CD4-positive, alpha-beta T cell treated with Interleukin-15 for 1 hour (primary cell): Measurements from ENCODE around the gene NFIX.

Experiments
- DNase-seq: peaks from one replicate; pipeline ENCODE4 v3.0.0-alpha.2; 2020

The NFIX gene

DNA sequence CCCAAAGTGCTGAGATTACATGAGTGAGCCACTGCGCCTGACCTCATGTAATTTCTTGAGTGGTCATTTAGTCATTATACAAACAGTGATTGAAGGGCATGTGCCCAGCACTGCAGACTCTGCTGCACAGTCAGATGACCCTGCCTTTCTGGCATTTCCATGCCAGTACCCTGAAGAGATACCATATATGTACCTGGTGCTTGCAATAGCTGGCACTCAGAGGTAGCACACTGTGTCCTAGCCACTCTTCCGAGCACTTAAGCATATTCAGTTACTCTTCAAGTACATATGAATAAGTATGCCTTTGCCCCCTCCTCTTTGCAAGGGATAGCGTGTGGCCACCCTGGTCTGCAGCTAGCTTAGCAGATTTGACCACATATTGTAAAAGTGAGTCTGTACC lies 139.4 kb downstream of the NFIX start:
- no peak for DNase-seq

DNA sequence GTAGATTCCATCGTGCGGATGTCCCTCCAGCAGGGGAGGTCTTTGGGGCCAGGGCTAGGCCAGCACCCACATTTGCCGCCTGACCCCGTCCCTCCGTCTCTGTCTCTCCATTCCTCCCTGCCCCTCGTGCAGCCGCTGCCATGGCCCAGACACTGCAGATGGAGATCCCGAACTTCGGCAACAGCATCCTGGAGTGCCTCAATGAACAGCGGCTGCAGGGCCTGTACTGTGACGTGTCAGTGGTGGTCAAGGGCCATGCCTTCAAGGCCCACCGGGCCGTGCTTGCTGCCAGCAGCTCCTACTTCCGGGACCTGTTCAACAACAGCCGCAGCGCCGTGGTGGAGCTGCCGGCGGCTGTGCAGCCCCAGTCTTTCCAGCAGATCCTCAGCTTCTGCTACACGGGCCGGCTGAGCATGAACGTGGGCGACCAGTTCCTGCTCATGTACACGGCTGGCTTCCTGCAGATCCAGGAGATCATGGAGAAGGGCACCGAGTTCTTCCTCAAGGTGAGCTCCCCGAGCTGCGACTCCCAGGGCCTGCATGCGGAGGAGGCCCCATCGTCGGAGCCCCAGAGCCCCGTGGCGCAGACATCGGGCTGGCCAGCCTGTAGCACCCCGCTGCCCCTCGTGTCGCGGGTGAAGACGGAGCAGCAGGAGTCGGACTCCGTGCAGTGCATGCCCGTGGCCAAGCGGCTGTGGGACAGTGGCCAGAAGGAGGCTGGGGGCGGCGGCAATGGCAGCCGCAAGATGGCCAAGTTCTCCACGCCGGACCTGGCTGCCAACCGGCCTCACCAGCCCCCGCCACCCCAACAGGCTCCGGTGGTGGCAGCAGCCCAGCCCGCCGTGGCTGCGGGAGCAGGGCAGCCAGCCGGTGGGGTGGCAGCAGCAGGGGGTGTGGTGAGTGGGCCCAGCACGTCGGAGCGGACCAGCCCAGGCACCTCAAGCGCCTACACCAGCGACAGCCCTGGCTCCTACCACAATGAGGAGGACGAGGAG lies 140.1 kb downstream of the NFIX start:
- DNase-seq, result no peak

DNA sequence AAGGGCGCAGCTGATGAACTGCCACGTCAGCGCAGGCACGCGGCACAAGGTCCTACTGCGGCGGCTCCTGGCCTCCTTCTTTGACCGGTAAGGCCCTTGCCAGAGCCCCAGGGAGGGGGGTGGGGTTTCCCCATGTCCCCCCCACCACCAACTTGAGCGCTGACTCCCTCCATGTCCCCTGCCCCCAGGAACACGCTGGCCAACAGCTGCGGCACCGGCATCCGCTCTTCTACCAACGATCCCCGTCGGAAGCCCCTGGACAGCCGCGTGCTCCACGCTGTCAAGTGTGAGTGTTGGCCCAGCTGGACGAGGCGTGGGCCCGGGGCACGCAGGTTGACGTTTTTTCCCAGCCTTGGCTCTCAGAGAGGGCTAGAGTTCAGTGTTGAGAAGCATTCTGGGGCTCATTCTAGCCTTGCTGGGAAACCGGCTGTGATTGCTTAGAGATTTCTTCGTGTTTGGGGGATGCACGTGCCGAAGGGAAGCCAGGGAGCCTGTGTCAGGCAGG lies 142.1 kb downstream of the NFIX start:
- no peak for DNase-seq

DNA sequence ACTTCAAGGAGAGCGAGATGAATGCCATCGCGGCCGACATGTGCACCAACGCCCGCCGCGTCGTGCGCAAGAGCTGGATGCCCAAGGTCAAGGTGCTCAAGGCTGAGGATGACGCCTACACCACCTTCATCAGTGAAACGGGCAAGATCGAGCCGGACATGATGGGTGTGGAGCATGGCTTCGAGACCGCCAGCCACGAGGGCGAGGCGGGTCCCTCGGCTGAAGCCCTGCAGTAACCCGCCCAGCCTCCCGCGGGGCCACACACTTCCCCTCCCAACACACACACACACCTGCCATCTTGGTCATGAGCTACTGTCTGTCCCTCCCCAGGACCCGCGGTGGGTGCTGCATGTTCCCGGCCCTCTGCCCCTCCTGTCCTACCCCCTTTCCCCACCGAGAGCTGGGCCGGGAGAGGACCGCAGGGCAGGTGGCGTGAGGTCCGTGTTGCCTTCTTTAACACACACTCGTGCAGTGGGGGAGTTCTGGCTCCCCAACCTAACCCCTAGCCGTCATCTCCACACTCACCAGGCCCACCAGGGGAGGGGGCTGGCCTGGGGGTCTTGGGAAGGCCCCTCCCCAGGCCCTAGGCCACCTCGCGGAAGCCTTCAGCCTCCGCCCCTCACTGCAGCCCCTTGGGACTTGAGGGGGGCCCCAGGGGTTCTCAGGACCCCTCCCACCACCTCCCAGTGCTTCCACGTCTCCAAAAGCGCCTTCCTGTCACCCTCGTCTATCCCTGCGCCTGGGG lies 143.1 kb downstream of the NFIX start:
- no peak for DNase-seq

DNA sequence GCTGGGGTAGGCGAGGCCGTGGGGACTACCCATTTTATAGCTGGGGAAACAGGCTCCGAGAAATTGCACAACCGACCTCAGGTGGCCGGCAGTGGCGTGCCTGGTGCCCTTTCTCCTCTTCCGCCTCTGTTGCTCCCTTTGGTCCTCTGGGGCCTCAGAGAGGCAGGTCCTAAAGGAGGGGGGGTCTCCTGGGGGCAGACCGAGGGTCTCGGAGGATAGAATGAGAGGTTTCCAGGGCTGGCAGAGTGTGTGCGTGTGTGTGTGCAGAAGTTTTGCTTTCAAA lies 143.6 kb downstream of the NFIX start:
- DNase-seq, result no peak

DNA sequence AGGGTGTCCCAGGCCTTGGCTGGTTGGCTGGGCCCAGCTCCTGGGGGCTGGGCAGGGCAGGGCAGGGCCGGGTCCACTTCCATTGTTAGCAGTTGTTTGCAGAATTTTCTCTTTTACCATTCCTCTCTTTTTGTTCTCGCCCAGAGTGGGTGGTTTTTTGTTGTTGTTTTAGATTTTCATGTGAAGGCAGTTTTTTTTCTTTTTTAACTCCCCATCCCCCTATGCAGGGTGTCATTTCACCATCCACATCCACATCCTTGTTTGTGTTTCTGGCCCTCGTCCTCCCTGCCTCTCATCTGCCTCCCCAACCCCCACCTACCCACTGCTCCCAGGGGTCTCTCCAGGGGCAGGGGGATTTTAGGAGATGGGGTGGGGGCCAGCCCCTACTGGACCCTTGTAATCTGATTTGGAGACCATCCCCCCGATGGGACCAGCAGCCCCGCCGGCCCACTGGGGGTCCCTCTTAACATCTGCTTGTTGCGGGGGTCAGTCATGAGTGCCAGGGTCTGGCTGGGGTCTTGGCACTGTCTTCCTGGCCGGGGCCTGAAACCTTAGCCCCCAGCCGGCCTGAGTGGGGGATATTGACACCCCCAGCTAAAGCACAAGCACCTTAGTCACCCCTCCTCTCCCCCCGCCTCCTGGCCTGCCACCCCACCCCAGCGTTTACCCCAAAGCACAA lies 144.5 kb downstream of the NFIX start:
- DNase-seq, result no peak

DNA sequence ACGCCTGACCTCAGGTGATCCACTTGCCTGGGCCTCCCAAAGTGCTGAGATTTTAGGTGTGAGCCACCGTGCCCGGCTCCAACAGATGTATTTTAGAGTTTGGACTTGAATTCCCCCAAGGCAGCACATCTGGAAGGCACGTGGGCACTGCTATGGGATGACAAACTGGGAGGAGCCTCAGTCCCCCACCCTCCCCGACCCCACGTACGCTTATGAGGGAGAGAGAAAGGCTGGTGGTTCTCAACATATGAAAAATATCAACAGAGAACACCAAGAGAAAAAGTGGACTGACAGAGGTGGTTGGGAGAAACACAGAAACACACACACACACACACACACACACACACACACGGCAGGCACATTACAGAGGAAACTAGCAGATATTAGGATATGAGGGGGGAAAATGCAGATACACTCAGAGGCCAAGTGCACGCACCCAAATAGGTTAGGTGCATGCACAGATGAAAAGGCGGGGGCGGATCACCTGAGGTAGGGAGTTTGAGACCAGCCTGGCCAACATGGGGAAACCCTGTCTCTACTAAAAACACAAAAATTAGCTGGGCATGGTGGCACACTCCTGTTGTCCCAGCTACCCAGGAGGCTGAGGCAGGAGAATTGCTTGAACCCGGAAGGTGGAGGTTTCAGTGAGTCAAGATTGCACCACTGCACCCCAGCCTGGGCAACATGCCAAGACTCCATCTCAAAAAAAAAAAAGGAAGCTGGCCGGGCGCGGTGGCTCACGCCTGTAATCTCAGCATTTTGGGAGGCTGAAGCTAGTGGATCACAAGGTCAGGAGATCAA lies 151.7 kb downstream of the NFIX start:
- peak; percentile 49 for DNase-seq
